Epidermal melanocyte (primary cell): ENCODE results near the gene IL25.
"Not testable (repeated sequence)": the region's sequence is repeated elsewhere in the genome, so short reads cannot be mapped to it uniquely, and the experiment has no call there.

ENCODE experiments used
- DNase-seq: peaks from one replicate; pipeline ENCODE4 v3.0.0; 2011; ENCODE audit warnings: low spot score; ENCODE audit not compliant: insufficient read length

The IL25 gene

GRCh38 chr14:23372509-23372908, at the start of gene IL25:
Gene IL25 (plus strand): TSS chr14:23372809.
- no peak for DNase-seq

- no peak for DNase-seq
These were observed 48.7 kb upstream of the IL25 start for GRCh38 chr14:23323838-23324454.

- DNase-seq, result no peak
These were observed 48.2 kb upstream of the IL25 start for GRCh38 chr14:23324455-23324846.

DNA sequence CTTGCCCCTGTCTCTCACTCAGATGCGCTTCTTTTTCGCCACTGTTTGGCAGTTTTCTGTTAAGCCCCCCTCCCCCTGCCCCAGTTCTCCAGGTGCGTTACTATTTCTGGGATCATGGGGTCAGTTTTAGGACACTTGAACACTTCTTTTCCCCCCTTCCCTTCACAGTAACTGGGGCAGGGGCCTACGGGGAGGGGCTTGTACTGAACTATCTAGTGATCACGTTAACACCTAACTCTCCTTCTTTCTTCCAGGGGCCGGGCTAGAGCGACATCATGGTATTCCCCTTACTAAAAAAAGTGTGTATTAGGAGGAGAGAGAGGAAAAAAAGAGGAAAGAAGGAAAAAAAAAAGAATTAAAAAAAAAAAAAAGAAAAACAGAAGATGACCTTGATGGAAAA, 47.6 kb upstream of the IL25 start:
- no peak for DNase-seq

GRCh38 chr14:23325746-23326145, 46.9 kb upstream of the IL25 start:
- DNase-seq, result not testable (repeated sequence)

- no peak for DNase-seq
These were observed 45.9 kb upstream of the IL25 start for GRCh38 chr14:23326491-23327332.

DNA sequence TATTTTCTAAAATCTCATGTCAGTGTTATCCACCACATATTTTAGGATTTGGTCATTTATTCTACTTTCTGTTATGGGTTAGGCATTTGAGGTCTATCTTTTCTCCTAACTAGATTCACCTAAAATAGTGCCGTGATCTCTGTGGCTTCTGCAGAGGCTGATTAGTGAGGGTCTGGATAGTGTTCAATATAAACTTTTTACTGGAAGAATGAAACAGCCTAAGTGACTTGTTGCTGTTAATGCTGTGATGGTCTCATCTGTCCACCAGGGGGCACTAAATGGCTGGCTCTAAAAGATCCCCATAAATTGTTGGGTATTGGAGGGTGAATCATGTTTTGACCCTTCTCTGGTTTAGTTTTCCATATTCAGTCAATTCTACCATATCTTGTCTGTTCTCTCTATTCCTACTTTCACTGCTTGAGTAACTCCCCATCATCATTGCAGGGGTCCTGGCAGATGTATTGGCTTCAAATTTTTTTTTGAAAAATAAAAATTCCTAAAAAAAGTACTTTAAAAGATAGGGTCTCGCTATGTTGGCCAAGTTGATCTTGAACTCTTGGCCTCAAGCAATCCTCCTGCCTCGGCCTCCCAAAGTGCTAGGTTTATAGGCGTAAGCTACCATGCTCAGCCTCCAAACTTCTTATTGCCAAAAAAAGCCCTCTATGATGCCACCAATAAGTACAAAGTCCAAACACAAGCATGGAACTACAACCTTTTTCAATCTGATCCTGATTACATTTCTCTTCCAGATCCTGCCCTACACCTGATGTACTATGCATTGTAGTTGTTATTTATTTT, 44.5 kb upstream of the IL25 start:
- DNase-seq, result peak; percentile 74

DNA sequence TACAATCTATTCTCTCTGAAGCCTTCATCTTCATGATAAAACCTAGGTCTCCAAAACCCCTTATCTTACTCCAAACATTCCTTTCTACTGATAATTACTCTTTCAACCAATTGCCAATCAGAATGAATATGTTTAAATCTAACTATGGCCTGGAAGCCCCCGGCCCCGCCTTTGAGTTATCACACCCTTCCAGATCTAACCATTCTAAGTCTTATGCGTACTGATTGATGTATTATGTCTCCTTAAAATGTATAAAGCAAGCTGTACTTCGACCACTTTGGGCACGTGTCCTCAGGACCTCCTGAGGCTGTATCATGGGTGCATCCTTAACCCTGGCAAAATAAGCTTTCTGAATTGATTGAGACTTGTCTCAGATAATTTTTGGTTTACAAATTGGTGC, 37.0 kb upstream of the IL25 start:
- no peak for DNase-seq

- no peak for DNase-seq
These were observed 32.9 kb upstream of the IL25 start for GRCh38 chr14:23339506-23340268.

- DNase-seq, result no peak
These were observed 28.1 kb upstream of the IL25 start for GRCh38 chr14:23344481-23344880.

DNA sequence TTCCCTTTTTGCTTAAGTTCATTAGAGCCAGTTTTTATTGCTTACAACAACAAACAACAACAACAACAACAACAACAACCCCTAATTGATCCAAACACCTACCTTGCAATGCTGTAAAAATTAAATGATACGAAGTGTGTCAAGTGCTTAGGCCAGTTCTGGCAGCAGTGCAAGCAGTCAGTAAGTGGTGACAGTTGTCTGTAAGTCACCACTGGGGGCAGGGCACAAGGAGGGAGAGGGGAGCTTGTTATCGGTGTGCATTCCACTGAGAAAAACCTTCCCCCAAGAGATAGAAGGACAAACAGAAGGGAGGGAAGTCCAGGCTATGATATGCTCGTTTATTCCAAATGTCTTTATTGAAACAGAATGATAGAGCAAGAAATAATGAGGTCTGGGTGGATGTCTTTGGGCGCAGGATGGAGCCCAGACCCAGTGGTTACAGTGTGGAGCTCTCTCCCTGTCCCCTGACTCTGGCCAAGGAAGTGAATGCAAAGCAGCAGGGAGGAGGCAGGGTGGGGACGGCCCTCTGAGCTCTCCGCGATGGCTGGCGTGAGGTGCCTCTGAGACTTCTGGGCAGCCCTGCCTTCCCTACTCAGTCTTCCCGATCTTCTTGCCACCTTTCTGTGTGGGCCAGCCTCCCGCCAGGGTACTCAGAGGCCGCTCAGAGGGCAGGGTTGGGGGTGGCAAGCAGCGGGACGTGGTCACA, 26.5 kb upstream of the IL25 start:
- no peak for DNase-seq

DNA sequence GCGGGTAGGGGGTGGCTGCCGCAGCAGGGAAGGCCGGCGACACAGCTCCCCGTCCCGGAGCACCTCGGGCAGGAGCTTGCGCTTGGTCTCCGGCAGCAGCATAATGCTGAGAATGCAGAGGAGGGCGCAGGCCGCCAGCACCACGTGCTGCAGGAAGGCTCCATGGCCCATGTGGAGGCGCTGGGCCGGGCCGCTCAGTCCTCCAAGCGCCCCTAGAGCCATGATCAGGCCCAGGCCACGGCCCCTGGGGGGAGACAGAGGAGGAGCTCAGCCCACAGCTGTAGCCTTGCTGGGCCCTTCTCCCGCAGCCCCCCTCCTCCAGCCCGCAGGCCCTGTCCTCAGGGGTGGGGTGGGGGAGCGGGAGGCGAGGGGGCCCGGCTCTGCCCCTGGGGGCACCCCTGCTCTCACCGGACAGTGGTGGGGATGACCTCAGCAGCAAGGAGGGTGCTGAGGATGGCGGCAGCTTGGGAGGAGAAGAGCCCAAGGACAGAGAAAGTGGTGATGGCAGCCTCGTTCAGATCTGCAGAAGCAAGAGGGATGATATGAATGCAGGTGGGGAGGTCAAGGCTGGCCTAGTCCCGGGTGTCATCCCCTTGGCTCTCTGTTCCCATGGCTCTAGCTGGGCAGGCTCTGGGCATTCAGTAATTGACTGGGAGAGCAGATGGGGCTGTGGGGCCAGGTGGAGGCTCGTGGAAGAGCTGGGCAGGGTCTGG, 25.8 kb upstream of the IL25 start:
- DNase-seq, result no peak

- no peak for DNase-seq
These were observed 25.0 kb upstream of the IL25 start for GRCh38 chr14:23347406-23348296.

DNA sequence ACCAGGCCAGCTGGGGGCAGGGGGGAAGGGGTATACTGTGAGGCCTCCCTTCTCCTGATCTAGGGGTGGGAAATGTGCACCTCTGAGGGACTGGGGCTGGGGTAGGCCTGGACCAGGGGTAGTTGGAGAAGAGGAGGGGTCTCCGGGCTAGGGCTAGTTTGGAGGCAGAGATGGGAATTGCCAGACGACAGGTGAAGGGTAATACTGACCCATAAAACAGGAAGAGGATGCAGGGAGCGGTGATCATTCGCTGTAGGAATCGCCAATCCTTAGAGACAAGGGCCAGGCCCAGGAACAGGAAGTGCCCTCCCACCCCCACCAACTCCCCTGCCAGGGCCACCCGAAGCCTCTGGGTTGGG, 24.3 kb upstream of the IL25 start:
- no peak for DNase-seq

- DNase-seq, result no peak
These were observed 23.3 kb upstream of the IL25 start for GRCh38 chr14:23349156-23349845.

DNA sequence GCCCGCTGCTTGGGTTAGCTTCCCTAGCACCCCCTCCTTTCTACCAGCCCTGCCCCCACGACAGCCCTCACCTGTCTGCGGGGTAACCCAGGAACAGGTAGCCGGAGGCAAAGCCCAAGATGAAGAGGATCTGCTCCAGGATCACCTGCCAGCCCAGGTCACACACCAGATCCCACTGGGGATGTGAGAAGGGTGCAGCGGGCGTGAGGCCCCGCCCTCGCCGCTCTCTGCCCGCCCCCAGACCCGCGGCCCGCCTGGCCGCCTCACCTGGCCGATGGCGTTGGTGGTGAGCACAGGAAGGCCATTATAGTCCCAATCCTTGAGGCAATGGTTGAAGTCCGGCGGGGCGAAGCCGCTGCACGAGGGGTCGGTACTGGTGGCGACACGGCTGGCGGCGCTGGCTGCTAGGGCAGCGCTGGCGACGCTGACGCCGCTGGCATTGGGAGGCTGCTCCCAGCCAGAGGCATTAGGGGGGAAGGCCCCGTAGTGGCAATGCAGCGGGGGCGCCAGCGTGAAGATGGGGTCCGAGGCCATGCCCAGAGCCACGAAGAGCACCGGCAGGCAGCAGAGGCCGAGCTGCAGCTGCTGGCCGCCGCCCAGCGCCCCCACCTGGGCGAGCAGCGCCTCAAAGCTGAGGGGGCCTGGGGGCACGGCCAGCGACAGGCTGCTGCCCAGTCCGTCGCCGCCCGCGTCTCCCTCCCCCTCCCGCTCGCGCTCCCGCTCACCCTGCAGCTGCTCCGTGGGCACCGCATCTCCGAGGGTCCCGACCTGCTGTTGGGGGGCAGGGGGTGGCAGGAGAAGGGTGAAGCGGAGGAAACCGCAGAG, 20.7 kb upstream of the IL25 start:
- DNase-seq, result no peak

- peak; percentile 95 for DNase-seq
These were observed 19.8 kb upstream of the IL25 start, which contains the start of gene SLC22A17 for GRCh38 chr14:23352506-23353432. Gene SLC22A17 (minus strand): TSS chr14:23352887.
